K562 (cell line): Measurements from ENCODE around the gene WIPF3.

ENCODE experiments used
- ELF4 ChIP-seq: fragments of 450-650 bp; formaldehyde crosslinking; IDR thresholded peaks from 2 replicates; pipeline ENCODE4 v1.4.0; 2022; ENCODE audit warnings: missing genetic modification characterization
- ZFP36 ChIP-seq: fragments of 150-350 bp; IDR thresholded peaks from 2 replicates; pipeline ENCODE4 v1.6.1; 2018; ENCODE audit warnings: low read length, low read depth; ENCODE audit not compliant: partially characterized antibody
- ZNF518B ChIP-seq: fragments of 250-450 bp; sonication (Bioruptor Pico); IDR thresholded peaks from 2 replicates; pipeline ENCODE4 v1.5.0; 2021; ENCODE audit warnings: mild to moderate bottlenecking, moderate library complexity
- TF ChIP-seq, protein P1 (sequence below), 3 experiments: IDR thresholded peaks in 2 of 3; conservative IDR thresholded peaks in 1 of 3; 2 replicates each; pipeline ENCODE4 v1.5.1; 2011 to 2012; ENCODE audit warnings: low read length in 3 of 3, mild to moderate bottlenecking in 3 of 3, control low read depth in 2 of 3, improper control_type of control experiment in 1 of 3, inconsistent platforms in 1 of 3, low read depth in 1 of 3, mixed read lengths in 1 of 3, moderate library complexity in 1 of 3; ENCODE audit not compliant: insufficient read depth in 2 of 3
- TF ChIP-seq, protein P2 (sequence below): fragments of 450-650 bp; IDR thresholded peaks from 2 replicates; pipeline ENCODE4 v1.6.1; 2016; ENCODE audit warnings: low read depth

DNA sequence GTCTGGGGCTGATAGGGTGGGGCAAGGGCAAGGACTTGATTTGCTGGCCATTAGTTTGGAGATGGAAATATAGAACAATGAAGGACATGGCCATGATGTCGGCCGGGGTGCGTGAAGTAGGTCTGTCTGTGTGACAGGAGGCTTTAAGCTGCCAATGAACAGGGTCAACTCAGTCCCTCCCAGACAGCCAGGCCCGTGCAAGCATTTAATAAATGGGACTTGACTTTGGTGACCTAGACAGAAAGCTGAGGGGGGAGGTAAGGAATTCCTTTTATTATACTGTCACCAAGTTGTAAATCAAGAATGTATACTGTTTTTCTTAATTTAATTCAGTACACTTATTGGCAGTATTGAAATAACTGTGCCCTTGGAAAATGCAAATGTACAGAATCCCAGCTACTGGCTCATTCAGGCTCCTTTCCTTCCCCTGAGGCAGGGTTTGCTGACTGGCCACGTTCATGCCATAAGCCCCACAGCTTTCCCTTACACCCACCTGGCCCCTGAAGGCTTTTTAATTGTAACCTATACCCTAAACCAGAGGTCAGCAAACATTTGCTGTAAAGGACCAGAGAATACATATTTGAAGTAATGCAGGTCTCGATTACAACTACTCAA, 87.2 kb downstream of the WIPF3 start:
- TF ChIP-seq ELF4 (CRISPR knock-in tag) (no peak), ZFP36 (no peak), ZNF518B (CRISPR knock-in tag) (no peak)
- TF ChIP-seq, protein P1, sequence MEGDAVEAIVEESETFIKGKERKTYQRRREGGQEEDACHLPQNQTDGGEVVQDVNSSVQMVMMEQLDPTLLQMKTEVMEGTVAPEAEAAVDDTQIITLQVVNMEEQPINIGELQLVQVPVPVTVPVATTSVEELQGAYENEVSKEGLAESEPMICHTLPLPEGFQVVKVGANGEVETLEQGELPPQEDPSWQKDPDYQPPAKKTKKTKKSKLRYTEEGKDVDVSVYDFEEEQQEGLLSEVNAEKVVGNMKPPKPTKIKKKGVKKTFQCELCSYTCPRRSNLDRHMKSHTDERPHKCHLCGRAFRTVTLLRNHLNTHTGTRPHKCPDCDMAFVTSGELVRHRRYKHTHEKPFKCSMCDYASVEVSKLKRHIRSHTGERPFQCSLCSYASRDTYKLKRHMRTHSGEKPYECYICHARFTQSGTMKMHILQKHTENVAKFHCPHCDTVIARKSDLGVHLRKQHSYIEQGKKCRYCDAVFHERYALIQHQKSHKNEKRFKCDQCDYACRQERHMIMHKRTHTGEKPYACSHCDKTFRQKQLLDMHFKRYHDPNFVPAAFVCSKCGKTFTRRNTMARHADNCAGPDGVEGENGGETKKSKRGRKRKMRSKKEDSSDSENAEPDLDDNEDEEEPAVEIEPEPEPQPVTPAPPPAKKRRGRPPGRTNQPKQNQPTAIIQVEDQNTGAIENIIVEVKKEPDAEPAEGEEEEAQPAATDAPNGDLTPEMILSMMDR (IDR thresholded peaks at IDR 0.05 in 2 of 3, conservative IDR thresholded peaks at IDR 0.05 in 1 of 3; ENCODE audit: insufficient read depth in 2 of 3, low read depth in 1 of 3, low read length in 3 of 3) = no peak
- TF ChIP-seq, protein P2, sequence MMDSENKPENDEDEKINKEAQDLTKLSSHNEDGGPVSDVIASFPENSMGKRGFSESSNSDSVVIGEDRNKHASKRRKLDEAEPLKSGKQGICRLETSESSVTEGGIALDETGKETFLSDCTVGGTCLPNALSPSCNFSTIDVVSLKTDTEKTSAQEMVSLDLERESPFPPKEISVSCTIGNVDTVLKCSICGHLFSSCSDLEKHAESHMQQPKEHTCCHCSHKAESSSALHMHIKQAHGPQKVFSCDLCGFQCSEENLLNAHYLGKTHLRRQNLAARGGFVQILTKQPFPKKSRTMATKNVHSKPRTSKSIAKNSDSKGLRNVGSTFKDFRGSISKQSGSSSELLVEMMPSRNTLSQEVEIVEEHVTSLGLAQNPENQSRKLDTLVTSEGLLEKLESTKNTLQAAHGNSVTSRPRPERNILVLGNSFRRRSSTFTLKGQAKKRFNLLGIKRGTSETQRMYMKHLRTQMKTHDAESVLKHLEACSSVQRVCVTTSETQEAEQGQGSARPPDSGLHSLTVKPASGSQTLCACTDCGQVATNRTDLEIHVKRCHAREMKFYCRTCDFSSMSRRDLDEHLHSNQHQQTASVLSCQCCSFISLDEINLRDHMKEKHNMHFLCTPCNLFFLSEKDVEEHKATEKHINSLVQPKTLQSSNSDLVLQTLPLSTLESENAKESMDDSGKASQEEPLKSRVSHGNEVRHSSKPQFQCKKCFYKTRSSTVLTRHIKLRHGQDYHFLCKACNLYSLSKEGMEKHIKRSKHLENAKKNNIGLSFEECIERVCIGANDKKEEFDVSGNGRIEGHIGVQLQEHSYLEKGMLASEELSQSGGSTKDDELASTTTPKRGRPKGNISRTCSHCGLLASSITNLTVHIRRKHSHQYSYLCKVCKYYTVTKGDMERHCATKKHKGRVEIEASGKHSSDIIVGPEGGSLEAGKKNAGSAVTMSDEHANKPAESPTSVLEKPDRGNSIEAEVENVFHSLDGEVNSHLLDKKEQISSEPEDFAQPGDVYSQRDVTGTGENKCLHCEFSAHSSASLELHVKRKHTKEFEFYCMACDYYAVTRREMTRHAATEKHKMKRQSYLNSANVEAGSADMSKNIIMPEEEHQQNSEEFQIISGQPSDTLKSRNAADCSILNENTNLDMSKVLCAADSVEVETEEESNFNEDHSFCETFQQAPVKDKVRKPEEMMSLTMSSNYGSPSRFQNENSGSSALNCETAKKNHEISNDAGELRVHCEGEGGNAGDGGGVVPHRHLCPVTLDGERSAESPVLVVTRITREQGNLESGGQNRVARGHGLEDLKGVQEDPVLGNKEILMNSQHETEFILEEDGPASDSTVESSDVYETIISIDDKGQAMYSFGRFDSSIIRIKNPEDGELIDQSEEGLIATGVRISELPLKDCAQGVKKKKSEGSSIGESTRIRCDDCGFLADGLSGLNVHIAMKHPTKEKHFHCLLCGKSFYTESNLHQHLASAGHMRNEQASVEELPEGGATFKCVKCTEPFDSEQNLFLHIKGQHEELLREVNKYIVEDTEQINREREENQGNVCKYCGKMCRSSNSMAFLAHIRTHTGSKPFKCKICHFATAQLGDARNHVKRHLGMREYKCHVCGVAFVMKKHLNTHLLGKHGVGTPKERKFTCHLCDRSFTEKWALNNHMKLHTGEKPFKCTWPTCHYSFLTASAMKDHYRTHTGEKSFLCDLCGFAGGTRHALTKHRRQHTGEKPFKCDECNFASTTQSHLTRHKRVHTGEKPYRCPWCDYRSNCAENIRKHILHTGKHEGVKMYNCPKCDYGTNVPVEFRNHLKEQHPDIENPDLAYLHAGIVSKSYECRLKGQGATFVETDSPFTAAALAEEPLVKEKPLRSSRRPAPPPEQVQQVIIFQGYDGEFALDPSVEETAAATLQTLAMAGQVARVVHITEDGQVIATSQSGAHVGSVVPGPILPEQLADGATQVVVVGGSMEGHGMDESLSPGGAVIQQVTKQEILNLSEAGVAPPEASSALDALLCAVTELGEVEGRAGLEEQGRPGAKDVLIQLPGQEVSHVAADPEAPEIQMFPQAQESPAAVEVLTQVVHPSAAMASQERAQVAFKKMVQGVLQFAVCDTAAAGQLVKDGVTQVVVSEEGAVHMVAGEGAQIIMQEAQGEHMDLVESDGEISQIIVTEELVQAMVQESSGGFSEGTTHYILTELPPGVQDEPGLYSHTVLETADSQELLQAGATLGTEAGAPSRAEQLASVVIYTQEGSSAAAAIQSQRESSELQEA = no peak
